Hepatocyte (in vitro differentiated cells): ENCODE measurements around the gene ATP6V0B. TPM values are rescaled to one million over a fixed set of nuclear protein-coding genes. Genes with fewer than 3 reads are reported as not detected.

Experiments
- DNase-seq: peaks from one replicate; pipeline ENCODE4 v3.0.0-alpha.2; 2016; ENCODE audit warnings: low spot score
- H2AFZ ChIP-seq: fragments of 200-600 bp; sonication (generic); 2 replicates; pipeline ENCODE4 v1.6.0; 2016; ENCODE audit warnings: antibody characterized with exemption, mild to moderate bottlenecking
- H3K27ac ChIP-seq: fragments of 200-600 bp; sonication (generic); 2 replicates; pipeline ENCODE4 v1.5.1; 2016; ENCODE audit warnings: mild to moderate bottlenecking
- H3K27me3 ChIP-seq: fragments of 200-600 bp; sonication (generic); 2 replicates; pipeline ENCODE4 v1.6.1; 2016
- H3K36me3 ChIP-seq: fragments of 200-600 bp; sonication (generic); replicated peaks from 2 replicates; pipeline ENCODE4 v1.5.1; 2016; ENCODE audit warnings: low read depth; ENCODE audit not compliant: insufficient read depth
- H3K4me1 ChIP-seq: fragments of 200-600 bp; sonication (generic); 2 replicates; pipeline ENCODE4 v1.5.1; 2016; ENCODE audit warnings: mild to moderate bottlenecking, moderate library complexity; ENCODE audit not compliant: insufficient read depth
- H3K4me2 ChIP-seq: fragments of 200-600 bp; sonication (generic); 2 replicates; pipeline ENCODE4 v1.6.0; 2016
- H3K4me3 ChIP-seq: fragments of 200-600 bp; sonication (generic); 2 replicates; pipeline ENCODE4 v1.5.1; 2016; ENCODE audit warnings: mild to moderate bottlenecking
- H3K79me2 ChIP-seq: fragments of 200-600 bp; sonication (generic); 2 replicates; pipeline ENCODE4 v1.6.0; 2017; ENCODE audit warnings: mild to moderate bottlenecking
- H3K9me2 ChIP-seq: fragments of 200-600 bp; sonication (generic); replicated peaks from 2 replicates; pipeline ENCODE4 v1.6.0; 2017; ENCODE audit warnings: mild to moderate bottlenecking; ENCODE audit not compliant: insufficient read depth
- H3K9me3 ChIP-seq: fragments of 200-600 bp; sonication (generic); 2 replicates; pipeline ENCODE4 v1.5.1; 2016; ENCODE audit warnings: low read depth, mild to moderate bottlenecking
- H4K20me1 ChIP-seq: fragments of 200-600 bp; sonication (generic); 2 replicates; pipeline ENCODE4 v1.6.0; 2016; ENCODE audit warnings: mild to moderate bottlenecking; ENCODE audit not compliant: insufficient read depth, poor library complexity, severe bottlenecking
- EZH2 ChIP-seq: fragments of 200-600 bp; sonication (generic); IDR thresholded peaks from 2 replicates; pipeline ENCODE4 v1.6.1; 2016; ENCODE audit warnings: antibody characterized with exemption, mild to moderate bottlenecking, borderline replicate concordance
- EZH2phosphoT487 ChIP-seq: fragments of 200-600 bp; sonication (generic); IDR thresholded peaks from one replicate; pipeline ENCODE4 v1.6.1; 2018; ENCODE audit warnings: antibody characterized with exemption, mild to moderate bottlenecking, low read depth, moderate library complexity; ENCODE audit not compliant: unreplicated experiment, severe bottlenecking
- whole genome bisulfite sequencing: methylation state at CpG from one replicate; pipeline ENCODE4 v1.1.6; 2016; ENCODE audit warnings: low lambda C conversion rate; ENCODE audit errors: missing lambda C conversion rate; 5-methylcytosine and 5-hydroxymethylcytosine counted together
- polyA plus RNA-seq: library from polyadenylated mRNA; unstranded; fragments of >200 nt; fragmentation: Nextera tagmentation; extraction: Ambion mirVana; gene quantifications from 2 replicates; pipeline ENCODE4 v1.2.1, GENCODE V29; 2016
- total RNA-seq: library from RNA; depleted of rRNA; stranded (reverse); fragments of >200 nt; gene quantifications from 2 replicates; pipeline ENCODE4 v1.2.3, GENCODE V29; 2014
- TF ChIP-seq, protein P1 (sequence below): fragments of 200-600 bp; sonication (generic); IDR thresholded peaks from 2 replicates; pipeline ENCODE4 v1.5.1; 2016; ENCODE audit warnings: antibody characterized with exemption, mild to moderate bottlenecking; ENCODE audit not compliant: poor library complexity

Gene ATP6V0B
- total and polyA plus RNA-seq, 2 experiments from 2014 or later = 195 to 366 TPM

DNA sequence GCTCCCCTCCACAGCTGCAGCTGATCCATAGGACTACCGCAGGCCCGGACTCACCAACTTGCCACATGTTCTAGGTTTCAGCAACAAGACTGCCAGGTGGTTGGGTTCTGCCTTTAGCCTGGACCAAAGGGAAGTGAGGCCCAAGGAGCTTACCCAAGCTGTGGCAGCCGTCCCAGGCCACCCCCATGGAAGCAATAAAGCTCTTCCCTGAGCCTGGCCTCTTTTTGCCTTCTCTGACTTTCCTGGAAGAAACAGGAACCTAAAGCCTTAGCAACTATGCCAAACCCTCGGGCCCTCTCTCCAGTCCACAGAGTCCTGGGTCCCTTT is 43.8 kb upstream of the ATP6V0B start:
- Histone ChIP-seq H4K20me1 (no peaks in the 10 kb centered on the region), H3K27me3 (peaks cover 14% of the 10 kb centered on the region), H3K9me2 (no peaks in the 10 kb centered on the region), H3K4me2 (no peak overlapping the region), H2AFZ (no peak overlapping the region), H3K9me3 (no peaks in the 10 kb centered on the region), H3K79me2 (no peaks in the 10 kb centered on the region), H3K4me1 (peaks cover 18% of the 10 kb centered on the region), H3K27ac (no peak overlapping the region), H3K36me3 (no peaks in the 10 kb centered on the region), H3K4me3 (no peak overlapping the region)
- 66% methylated on average over 4 of the region's 4 CpGs for WGBS
- TF ChIP-seq EZH2phosphoT487 = no peak
- no peak for TF ChIP-seq EZH2
- TF ChIP-seq, protein P1, sequence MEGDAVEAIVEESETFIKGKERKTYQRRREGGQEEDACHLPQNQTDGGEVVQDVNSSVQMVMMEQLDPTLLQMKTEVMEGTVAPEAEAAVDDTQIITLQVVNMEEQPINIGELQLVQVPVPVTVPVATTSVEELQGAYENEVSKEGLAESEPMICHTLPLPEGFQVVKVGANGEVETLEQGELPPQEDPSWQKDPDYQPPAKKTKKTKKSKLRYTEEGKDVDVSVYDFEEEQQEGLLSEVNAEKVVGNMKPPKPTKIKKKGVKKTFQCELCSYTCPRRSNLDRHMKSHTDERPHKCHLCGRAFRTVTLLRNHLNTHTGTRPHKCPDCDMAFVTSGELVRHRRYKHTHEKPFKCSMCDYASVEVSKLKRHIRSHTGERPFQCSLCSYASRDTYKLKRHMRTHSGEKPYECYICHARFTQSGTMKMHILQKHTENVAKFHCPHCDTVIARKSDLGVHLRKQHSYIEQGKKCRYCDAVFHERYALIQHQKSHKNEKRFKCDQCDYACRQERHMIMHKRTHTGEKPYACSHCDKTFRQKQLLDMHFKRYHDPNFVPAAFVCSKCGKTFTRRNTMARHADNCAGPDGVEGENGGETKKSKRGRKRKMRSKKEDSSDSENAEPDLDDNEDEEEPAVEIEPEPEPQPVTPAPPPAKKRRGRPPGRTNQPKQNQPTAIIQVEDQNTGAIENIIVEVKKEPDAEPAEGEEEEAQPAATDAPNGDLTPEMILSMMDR = no peak
- DNase-seq = no peak

- H3K79me2 ChIP-seq = no peaks in the 10 kb centered on the region
- H3K4me3 ChIP-seq = no peak overlapping the region
- WGBS = 92% methylated on average over 13 of the region's 13 CpGs
- H3K9me3 ChIP-seq = no peaks in the 10 kb centered on the region
- H4K20me1 ChIP-seq = no peaks in the 10 kb centered on the region
- H3K4me2 ChIP-seq = no peak overlapping the region
- TF ChIP-seq, protein P1 = no peak
- TF ChIP-seq EZH2phosphoT487 = no peak
- TF ChIP-seq EZH2 = no peak
- peaks cover 25% of the 10 kb centered on the region for H3K4me1 ChIP-seq
- H3K36me3 ChIP-seq = no peaks in the 10 kb centered on the region
- H3K9me2 ChIP-seq = no peaks in the 10 kb centered on the region
- DNase-seq = no peak
- peaks cover 14% of the 10 kb centered on the region for H3K27me3 ChIP-seq
- H3K27ac ChIP-seq = no peak overlapping the region
- no peak overlapping the region for H2AFZ ChIP-seq
Measured at GRCh38 chr1:43931711-43932660, 42.8 kb upstream of the ATP6V0B start.

DNA sequence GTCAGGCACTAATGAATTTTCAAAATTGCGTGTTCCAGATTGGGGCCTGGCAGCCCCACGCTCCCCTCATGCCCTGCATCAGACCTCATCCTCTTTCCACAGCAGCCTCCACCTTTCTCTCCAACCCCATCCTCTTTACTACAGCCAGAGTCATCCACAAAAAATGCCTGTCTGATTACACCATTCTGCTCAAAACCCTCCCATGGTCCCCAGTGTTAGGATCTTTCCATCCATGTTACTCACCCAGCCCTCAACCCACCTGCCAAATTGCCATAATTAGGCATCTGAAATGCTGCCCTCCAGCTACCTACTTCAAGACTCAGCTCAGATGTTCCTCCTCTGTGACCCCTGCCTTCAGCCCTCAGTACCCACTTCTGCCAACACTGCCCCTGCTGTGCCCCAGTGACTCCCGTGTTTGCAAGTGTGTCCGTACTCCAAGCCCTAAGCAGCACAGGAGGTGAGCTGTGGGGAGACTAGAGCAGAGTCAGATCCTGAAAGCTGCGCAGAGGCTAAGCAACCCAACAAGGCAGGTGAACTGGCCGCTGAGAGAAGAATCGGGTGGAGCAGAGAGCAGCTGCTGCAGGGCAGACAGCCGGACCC is 41.9 kb upstream of the ATP6V0B start:
- WGBS = 36% methylated on average over 7 of the region's 8 CpGs
- H3K36me3 ChIP-seq = no peaks in the 10 kb centered on the region
- TF ChIP-seq, protein P1 = no peak
- TF ChIP-seq EZH2 = no peak
- TF ChIP-seq EZH2phosphoT487 = no peak
- peak overlapping the region; percentile 54 for H3K4me3 ChIP-seq
- peaks cover 14% of the 10 kb centered on the region for H3K27me3 ChIP-seq
- no peaks in the 10 kb centered on the region for H3K79me2 ChIP-seq
- H3K4me1 ChIP-seq = peaks cover 25% of the 10 kb centered on the region
- no peak overlapping the region for H3K27ac ChIP-seq
- H4K20me1 ChIP-seq = no peaks in the 10 kb centered on the region
- H3K4me2 ChIP-seq = peak overlapping the region; percentile 93
- peak overlapping the region; percentile 77 for H2AFZ ChIP-seq
- no peak for DNase-seq
- no peaks in the 10 kb centered on the region for H3K9me2 ChIP-seq
- no peaks in the 10 kb centered on the region for H3K9me3 ChIP-seq
